Calu3 (cell line): Measurements from ENCODE around the gene GTF2I. TPM values are rescaled to one million over a fixed set of nuclear protein-coding genes. Genes with fewer than 3 reads are reported as not detected.

Experiments used
- BruUV-seq: library from RNA; stranded (reverse); fragments of 400-500 nt; replicated peaks from 2 replicates; lab custom pipeline; 2021; lab: Mats Ljungman, UMichigan
- CTCF ChIA-PET: fragments of 300-600 bp; sonication (Branson Sonifier 250); formaldehyde crosslinking; loops from one replicate; lab custom pipeline; 2022; ENCODE audit warnings: antibody characterized with exemption; lab: Charles Lee
- DNase-seq: peaks from one replicate; pipeline ENCODE4 v3.0.0; 2022
- H3K27ac Mint-ChIP-seq: one replicate; pipeline ENCODE4 v1.8.0; 2022; ENCODE audit warnings: mixed read lengths; ENCODE audit not compliant: unreplicated experiment
- H3K27me3 Mint-ChIP-seq: one replicate; pipeline ENCODE4 v1.8.0; 2022; ENCODE audit warnings: mixed read lengths; ENCODE audit not compliant: unreplicated experiment
- H3K36me3 Mint-ChIP-seq: one replicate; pipeline ENCODE4 v1.8.0; 2022; ENCODE audit warnings: mild to moderate bottlenecking, moderate library complexity, mixed read lengths; ENCODE audit not compliant: insufficient read depth, unreplicated experiment
- H3K4me1 Mint-ChIP-seq: one replicate; pipeline ENCODE4 v1.8.0; 2022; ENCODE audit warnings: mild to moderate bottlenecking, low read depth, mixed read lengths; ENCODE audit not compliant: unreplicated experiment
- H3K4me3 Mint-ChIP-seq: one replicate; pipeline ENCODE4 v1.8.0; 2022; ENCODE audit warnings: mild to moderate bottlenecking, low read depth, moderate library complexity, mixed read lengths; ENCODE audit not compliant: unreplicated experiment
- H3K9me3 Mint-ChIP-seq: one replicate; pipeline ENCODE4 v1.8.0; 2022; ENCODE audit warnings: low read depth, mixed read lengths; ENCODE audit not compliant: unreplicated experiment
- intact Hi-C: fragments of 100-400 bp; cut with micrococcal nuclease; formaldehyde crosslinking; loops from one replicate; pipeline ENCODE4 v1.10.0; 2022; ENCODE audit not compliant: unreplicated experiment
- total RNA-seq: library from RNA; stranded (reverse); gene quantifications from 2 replicates; pipeline ENCODE4 v1.2.3, GENCODE V29; 2022
- TF ChIP-seq, protein P1 (sequence below): fragments of 200-600 bp; IDR thresholded peaks from one replicate; pipeline ENCODE4 v1.8.0; 2022; ENCODE audit warnings: antibody characterized with exemption; ENCODE audit not compliant: unreplicated experiment

GTF2I gene
- total RNA-seq, 1 experiment from 2014 or later = 175 TPM

DNA sequence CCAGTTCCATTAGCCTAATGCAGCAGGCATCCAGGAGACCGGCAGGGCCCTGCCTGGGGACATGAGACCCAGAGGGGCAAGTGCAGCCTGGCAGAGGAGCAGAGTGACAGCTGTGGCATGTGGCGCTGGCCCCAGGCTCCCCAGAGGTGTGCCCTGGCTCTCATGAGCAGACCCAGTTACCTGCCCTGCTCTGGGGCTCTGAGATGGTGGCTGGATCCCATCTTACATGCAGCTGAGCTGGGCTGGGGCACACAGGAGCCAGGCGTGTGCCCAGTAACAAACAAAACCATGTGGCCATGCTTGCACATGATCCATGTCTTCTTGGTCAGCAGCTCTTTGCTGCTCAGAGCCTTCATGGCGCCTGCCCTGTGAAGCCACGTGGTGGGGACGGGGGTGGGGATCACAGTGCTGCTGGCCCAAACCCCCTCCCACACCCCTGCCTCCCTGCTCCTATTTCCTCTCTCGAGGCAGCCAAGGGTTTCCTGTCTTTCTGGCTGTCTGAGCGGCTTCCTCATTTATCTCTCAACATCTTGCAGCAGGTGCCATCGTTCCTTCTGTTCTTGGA lies 40.3 kb upstream of the GTF2I start:
- CTCF ChIA-PET = interaction anchor here (0.6 kb wide), 1 partner anchor 244 kb away, joined by 5 read pairs; no protein-coding TSS in a partner anchor
- Mint-ChIP-seq H3K27ac (no peak overlapping the region), H3K36me3 (peaks cover 6% of the 10 kb centered on the region), H3K27me3 (no peaks in the 10 kb centered on the region), H3K4me3 (no peak overlapping the region), H3K9me3 (no peaks in the 10 kb centered on the region), H3K4me1 (peaks cover 9% of the 10 kb centered on the region)
- intact Hi-C loops = no loop called here
- TF ChIP-seq, protein P1, sequence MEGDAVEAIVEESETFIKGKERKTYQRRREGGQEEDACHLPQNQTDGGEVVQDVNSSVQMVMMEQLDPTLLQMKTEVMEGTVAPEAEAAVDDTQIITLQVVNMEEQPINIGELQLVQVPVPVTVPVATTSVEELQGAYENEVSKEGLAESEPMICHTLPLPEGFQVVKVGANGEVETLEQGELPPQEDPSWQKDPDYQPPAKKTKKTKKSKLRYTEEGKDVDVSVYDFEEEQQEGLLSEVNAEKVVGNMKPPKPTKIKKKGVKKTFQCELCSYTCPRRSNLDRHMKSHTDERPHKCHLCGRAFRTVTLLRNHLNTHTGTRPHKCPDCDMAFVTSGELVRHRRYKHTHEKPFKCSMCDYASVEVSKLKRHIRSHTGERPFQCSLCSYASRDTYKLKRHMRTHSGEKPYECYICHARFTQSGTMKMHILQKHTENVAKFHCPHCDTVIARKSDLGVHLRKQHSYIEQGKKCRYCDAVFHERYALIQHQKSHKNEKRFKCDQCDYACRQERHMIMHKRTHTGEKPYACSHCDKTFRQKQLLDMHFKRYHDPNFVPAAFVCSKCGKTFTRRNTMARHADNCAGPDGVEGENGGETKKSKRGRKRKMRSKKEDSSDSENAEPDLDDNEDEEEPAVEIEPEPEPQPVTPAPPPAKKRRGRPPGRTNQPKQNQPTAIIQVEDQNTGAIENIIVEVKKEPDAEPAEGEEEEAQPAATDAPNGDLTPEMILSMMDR = no peak
- no peak for DNase-seq
- no TSS peak for BruUV-seq

DNA sequence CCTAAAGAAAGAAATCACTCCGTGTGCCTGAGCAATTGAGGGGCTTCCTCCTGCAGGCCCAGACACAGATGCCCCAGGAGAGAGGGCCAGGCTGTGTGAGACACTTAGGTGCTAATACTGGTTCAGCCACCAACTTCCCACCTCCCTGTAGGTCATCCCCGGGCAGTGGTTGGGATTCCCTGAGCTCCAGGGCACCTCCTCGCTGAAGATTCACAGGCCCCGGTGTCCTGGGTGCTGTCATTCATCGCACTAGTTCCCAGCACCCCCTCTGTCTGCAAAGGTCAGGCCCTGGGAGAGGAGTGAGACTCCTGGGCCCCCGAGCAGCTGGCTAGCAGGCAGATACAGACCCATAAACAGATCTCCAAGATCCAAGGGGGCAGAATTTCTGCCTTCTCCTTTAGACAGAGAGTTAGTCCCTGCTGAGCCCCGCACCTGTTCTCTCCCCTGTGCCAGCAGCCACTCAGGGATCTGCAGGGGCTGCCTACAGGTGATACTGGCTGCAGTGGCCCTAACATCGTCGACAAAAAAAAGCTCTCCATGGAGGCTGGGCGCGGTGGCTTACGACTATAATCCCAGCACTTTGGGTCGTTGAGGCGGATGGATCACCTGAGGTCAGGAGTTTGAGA lies 38.2 kb upstream of the GTF2I start:
- H3K27me3 Mint-ChIP-seq = no peaks in the 10 kb centered on the region
- CTCF ChIA-PET = no interaction called here
- H3K27ac Mint-ChIP-seq = no peak overlapping the region
- H3K9me3 Mint-ChIP-seq = no peaks in the 10 kb centered on the region
- no peaks in the 10 kb centered on the region for H3K4me1 Mint-ChIP-seq
- DNase-seq = no peak
- intact Hi-C loops = no loop called here
- H3K36me3 Mint-ChIP-seq = no peaks in the 10 kb centered on the region
- TF ChIP-seq, protein P1 = no peak
- BruUV-seq = no TSS peak
- H3K4me3 Mint-ChIP-seq = no peak overlapping the region

DNA sequence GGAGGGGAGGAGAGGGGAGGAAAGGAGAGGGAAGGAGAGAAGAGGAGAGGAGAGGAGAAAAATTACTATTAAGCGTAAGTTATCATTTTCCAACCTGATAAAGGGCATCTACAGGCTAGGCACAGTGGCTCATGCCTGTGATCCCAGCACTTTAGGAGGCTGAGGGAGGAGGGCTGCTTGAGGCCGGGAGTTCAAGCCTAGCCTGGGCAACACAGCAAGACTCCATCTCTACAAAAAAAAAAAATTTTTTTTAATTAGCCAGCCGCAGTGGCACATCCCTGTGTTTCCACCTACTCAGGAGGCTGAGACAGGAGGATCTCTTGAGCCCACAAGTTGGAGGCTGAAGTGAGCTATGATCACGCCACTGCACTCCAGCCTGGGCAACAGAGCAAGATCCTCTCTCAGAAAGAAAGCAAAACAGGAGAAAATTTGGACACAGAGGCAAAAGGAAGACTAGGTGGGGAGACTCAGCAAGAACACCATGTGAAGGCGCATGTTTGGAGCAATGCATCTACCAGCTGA lies 35.2 kb upstream of the GTF2I start:
- Mint-ChIP-seq H3K36me3 (no peaks in the 10 kb centered on the region), H3K4me3 (no peak overlapping the region), H3K27ac (no peak overlapping the region), H3K4me1 (no peaks in the 10 kb centered on the region), H3K27me3 (no peaks in the 10 kb centered on the region), H3K9me3 (no peaks in the 10 kb centered on the region)
- no peak for DNase-seq
- CTCF ChIA-PET = no interaction called here
- TF ChIP-seq, protein P1 = no peak
- no TSS peak for BruUV-seq
- intact Hi-C loops = no loop called here

GRCh38 chr7:74623135-74623534 lies 34.4 kb upstream of the GTF2I start:
- intact Hi-C loops = no loop called here
- CTCF ChIA-PET = no interaction called here
- no peaks in the 10 kb centered on the region for H3K36me3 Mint-ChIP-seq

More at GRCh38 chr7:74623135-74623534, 34.4 kb upstream of the GTF2I start:
- H3K4me3 Mint-ChIP-seq = no peak overlapping the region
- H3K27ac Mint-ChIP-seq = no peak overlapping the region
- BruUV-seq = no TSS peak
- no peaks in the 10 kb centered on the region for H3K9me3 Mint-ChIP-seq
- no peaks in the 10 kb centered on the region for H3K27me3 Mint-ChIP-seq
- no peaks in the 10 kb centered on the region for H3K4me1 Mint-ChIP-seq
- TF ChIP-seq, protein P1 = no peak
- DNase-seq = no peak
